Neural cell (in vitro differentiated cells): ENCODE results near the gene ITPK1. TPM values are rescaled to one million over a fixed set of nuclear protein-coding genes. Genes with fewer than 3 reads are reported as not detected.

ENCODE experiments used
- H2AFZ ChIP-seq: fragments of 200-600, 300-800 bp; sonication (generic), shearing (Covaris generic); 2 replicates; pipeline ENCODE4 v1.6.0; 2014; ENCODE audit warnings: low read depth, mild to moderate bottlenecking, antibody characterized with exemption, low read length, moderate library complexity
- H3F3A ChIP-seq: fragments of 200-600 bp; shearing (Covaris generic); 2 replicates; pipeline ENCODE4 v1.6.1; 2016; ENCODE audit warnings: mild to moderate bottlenecking, moderate library complexity, mixed read lengths, antibody characterized with exemption, low read length; ENCODE audit not compliant: insufficient read depth, poor library complexity, severe bottlenecking
- H3K27ac ChIP-seq: fragments of 200-600, 300-800 bp; sonication (generic), shearing (Covaris generic); 2 replicates; pipeline ENCODE4 v1.5.1; 2014; ENCODE audit warnings: mild to moderate bottlenecking, low read length, moderate library complexity
- H3K27me3 ChIP-seq: fragments of 300-800, 200-600 bp; sonication (generic), shearing (Covaris generic); 2 replicates; pipeline ENCODE4 v1.6.0; 2014; ENCODE audit warnings: mild to moderate bottlenecking, low read depth, low read length, moderate library complexity; ENCODE audit not compliant: insufficient read depth
- H3K36me3 ChIP-seq: fragments of 300-800, 200-600 bp; sonication (generic), shearing (Covaris generic); 2 replicates; pipeline ENCODE4 v1.5.1; 2014; ENCODE audit warnings: mild to moderate bottlenecking, antibody characterized with exemption, low read length, moderate library complexity; ENCODE audit not compliant: insufficient read depth
- H3K4me2 ChIP-seq: fragments of 300-800, 200-600 bp; sonication (generic), shearing (Covaris generic); 2 replicates; pipeline ENCODE4 v1.6.0; 2014; ENCODE audit warnings: mild to moderate bottlenecking, low read length
- H3K4me3 ChIP-seq: fragments of 300-800, 200-600 bp; sonication (generic), shearing (Covaris generic); 2 replicates; pipeline ENCODE4 v1.5.1; 2014; ENCODE audit warnings: mild to moderate bottlenecking, low read length, moderate library complexity
- H3K79me2 ChIP-seq: fragments of 200-600 bp; shearing (Covaris generic); replicated peaks from 2 replicates; pipeline ENCODE4 v1.6.0; 2014; ENCODE audit warnings: mild to moderate bottlenecking, low read length, moderate library complexity; ENCODE audit not compliant: insufficient read depth
- H3K9ac ChIP-seq: fragments of 300-800, 200-600 bp; sonication (generic), shearing (Covaris generic); 2 replicates; pipeline ENCODE4 v1.6.1; 2016; ENCODE audit warnings: mild to moderate bottlenecking, low read length, mixed read lengths
- H3K9me2 ChIP-seq: fragments of 200-600 bp; shearing (Covaris generic); 2 replicates; pipeline ENCODE4 v1.6.1; 2016; ENCODE audit warnings: mild to moderate bottlenecking, low read length, mixed read lengths; ENCODE audit not compliant: insufficient read depth
- H3K9me3 ChIP-seq: fragments of 200-600, 300-800 bp; sonication (generic), shearing (Covaris generic); 2 replicates; pipeline ENCODE4 v1.6.1; 2016; ENCODE audit warnings: mild to moderate bottlenecking, mixed run types, low read length, moderate library complexity, mixed read lengths
- H4K20me1 ChIP-seq: fragments of 200-600 bp; shearing (Covaris generic); 2 replicates; pipeline ENCODE4 v1.6.1; 2016; ENCODE audit warnings: mild to moderate bottlenecking, mixed run types; ENCODE audit not compliant: insufficient read depth
- CTCF ChIP-seq: fragments of 450-650 bp; IDR thresholded peaks from 2 replicates; pipeline ENCODE4 v1.5.1; 2014; ENCODE audit warnings: antibody characterized with exemption, mild to moderate bottlenecking, moderate library complexity; ENCODE audit not compliant: poor library complexity, severe bottlenecking
- EP300 ChIP-seq: fragments of 450-650 bp; conservative IDR thresholded peaks from 2 replicates; pipeline ENCODE4 v1.6.1; 2014; ENCODE audit warnings: antibody characterized with exemption, mild to moderate bottlenecking, moderate library complexity; ENCODE audit not compliant: poor library complexity, severe bottlenecking
- EZH2 ChIP-seq: fragments of 200-600, 300-800 bp; shearing (Covaris generic), sonication (generic); IDR thresholded peaks from 2 replicates; pipeline ENCODE4 v1.6.1; 2014; ENCODE audit warnings: antibody characterized with exemption, low read length, borderline replicate concordance, mild to moderate bottlenecking; ENCODE audit not compliant: insufficient read depth, poor library complexity, severe bottlenecking
- MXI1 ChIP-seq: fragments of 450-650 bp; conservative IDR thresholded peaks from 2 replicates; pipeline ENCODE4 v1.6.1; 2014; ENCODE audit warnings: antibody characterized with exemption, mild to moderate bottlenecking; ENCODE audit not compliant: poor library complexity, severe bottlenecking
- POLR2AphosphoS5 ChIP-seq: IDR thresholded peaks from 2 replicates; pipeline ENCODE4 v1.6.1; 2012
- RAD21 ChIP-seq: fragments of 450-650 bp; conservative IDR thresholded peaks from 2 replicates; pipeline ENCODE4 v1.6.1; 2014; ENCODE audit warnings: antibody characterized with exemption, mild to moderate bottlenecking, moderate library complexity
- SMC3 ChIP-seq: fragments of 450-650 bp; conservative IDR thresholded peaks from 2 replicates; pipeline ENCODE4 v1.6.1; 2014; ENCODE audit warnings: antibody characterized with exemption, mild to moderate bottlenecking, moderate library complexity; ENCODE audit not compliant: poor library complexity
- TAF1 ChIP-seq: IDR thresholded peaks from 2 replicates; pipeline ENCODE4 v1.6.1; 2012; ENCODE audit warnings: low read depth
- polyA plus RNA-seq: library from polyadenylated mRNA; depleted of rRNA; stranded (reverse); fragments of >200 nt; gene quantifications from 2 replicates; pipeline ENCODE4 v1.2.3, GENCODE V29; 2014
- TF ChIP-seq, protein P1 (sequence below): IDR thresholded peaks from 2 replicates; pipeline ENCODE4 v1.6.1; 2012; ENCODE audit warnings: borderline replicate concordance

Gene ITPK1
- polyA plus RNA-seq, 1 donor from 2014 or later: 65.0 TPM

DNA sequence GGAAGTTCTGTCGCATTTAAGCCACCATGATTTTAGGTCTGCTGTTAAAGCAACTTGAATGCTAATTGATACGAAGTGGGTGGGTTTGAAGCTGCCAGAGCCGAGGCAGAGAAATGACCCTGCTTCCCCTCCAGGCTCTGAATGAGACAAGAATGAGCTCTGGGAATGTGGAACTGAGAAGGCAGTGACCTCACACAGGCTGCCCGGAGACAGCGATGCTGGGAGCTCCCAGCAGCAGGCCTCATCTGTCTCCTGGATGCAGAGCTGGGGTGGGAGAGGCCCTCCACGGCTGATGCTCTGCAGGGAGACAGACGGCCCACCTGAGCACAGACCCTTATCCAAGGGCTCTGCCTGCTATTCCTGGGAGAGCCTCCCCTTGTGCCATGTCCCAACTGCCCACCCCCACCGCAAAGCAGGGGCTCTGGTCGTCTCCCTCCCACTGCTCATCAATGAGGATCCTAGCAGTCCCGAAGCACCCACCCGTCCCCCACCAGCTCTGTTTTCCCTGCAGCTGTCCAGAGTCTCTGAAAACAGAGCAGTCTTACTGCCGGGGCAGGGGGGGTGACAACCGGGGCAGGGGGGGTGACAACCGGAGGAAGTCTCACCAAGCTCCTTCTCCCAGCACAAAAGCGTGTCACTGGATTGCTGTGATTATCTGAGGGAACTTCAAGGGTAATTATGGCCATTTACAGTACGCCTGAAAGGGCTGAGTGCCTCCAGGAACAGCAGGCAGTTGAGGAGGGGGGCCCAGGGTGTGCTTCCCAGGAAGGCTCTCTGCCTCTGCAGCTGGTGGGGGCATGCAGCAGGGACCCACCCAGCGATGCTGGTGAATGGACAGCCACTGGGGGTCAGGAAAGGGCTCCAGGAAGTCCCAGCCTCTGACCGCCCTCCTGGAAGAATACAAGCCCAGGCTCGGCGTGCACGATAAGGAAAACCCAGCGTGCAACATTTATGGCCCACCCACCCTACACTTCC, 125.0 kb downstream of the ITPK1 start:
- H3K27ac ChIP-seq: peak overlapping the region; percentile 95
- H3K9ac ChIP-seq: peak overlapping the region; percentile 72
- peaks cover 6% of the 10 kb centered on the region for H3F3A ChIP-seq
- H3K9me3 ChIP-seq: no peaks in the 10 kb centered on the region
- TF ChIP-seq CTCF (peak; percentile 56), EP300 (peak; percentile 62), RAD21 (peak; percentile 56), POLR2AphosphoS5 (peak; percentile 93), MXI1 (peak; percentile 31), TAF1 (no peak), SMC3 (peak; percentile 50), EZH2 (no peak)
- TF ChIP-seq, protein P1, sequence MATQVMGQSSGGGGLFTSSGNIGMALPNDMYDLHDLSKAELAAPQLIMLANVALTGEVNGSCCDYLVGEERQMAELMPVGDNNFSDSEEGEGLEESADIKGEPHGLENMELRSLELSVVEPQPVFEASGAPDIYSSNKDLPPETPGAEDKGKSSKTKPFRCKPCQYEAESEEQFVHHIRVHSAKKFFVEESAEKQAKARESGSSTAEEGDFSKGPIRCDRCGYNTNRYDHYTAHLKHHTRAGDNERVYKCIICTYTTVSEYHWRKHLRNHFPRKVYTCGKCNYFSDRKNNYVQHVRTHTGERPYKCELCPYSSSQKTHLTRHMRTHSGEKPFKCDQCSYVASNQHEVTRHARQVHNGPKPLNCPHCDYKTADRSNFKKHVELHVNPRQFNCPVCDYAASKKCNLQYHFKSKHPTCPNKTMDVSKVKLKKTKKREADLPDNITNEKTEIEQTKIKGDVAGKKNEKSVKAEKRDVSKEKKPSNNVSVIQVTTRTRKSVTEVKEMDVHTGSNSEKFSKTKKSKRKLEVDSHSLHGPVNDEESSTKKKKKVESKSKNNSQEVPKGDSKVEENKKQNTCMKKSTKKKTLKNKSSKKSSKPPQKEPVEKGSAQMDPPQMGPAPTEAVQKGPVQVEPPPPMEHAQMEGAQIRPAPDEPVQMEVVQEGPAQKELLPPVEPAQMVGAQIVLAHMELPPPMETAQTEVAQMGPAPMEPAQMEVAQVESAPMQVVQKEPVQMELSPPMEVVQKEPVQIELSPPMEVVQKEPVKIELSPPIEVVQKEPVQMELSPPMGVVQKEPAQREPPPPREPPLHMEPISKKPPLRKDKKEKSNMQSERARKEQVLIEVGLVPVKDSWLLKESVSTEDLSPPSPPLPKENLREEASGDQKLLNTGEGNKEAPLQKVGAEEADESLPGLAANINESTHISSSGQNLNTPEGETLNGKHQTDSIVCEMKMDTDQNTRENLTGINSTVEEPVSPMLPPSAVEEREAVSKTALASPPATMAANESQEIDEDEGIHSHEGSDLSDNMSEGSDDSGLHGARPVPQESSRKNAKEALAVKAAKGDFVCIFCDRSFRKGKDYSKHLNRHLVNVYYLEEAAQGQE: peak; percentile 84
- no peaks in the 10 kb centered on the region for H3K9me2 ChIP-seq
- no peaks in the 10 kb centered on the region for H3K27me3 ChIP-seq
- no peak overlapping the region for H2AFZ ChIP-seq
- peak overlapping the region; percentile 56 for H3K4me3 ChIP-seq
- H3K4me2 ChIP-seq: peak overlapping the region; percentile 50
- no peaks in the 10 kb centered on the region for H3K36me3 ChIP-seq
- no peaks in the 10 kb centered on the region for H4K20me1 ChIP-seq
- no peaks in the 10 kb centered on the region for H3K79me2 ChIP-seq

GRCh38 chr14:92988786-92989755, 126.7 kb downstream of the ITPK1 start:
- Histone ChIP-seq H4K20me1 (no peaks in the 10 kb centered on the region), H3K27me3 (no peaks in the 10 kb centered on the region), H3K27ac (peak overlapping the region; percentile 95), H3K79me2 (no peaks in the 10 kb centered on the region), H3K4me3 (peak overlapping the region; percentile 56), H3K36me3 (no peaks in the 10 kb centered on the region), H3K9me3 (no peaks in the 10 kb centered on the region), H3F3A (peaks cover 6% of the 10 kb centered on the region), H3K4me2 (no peak overlapping the region), H2AFZ (no peak overlapping the region), H3K9ac (peak overlapping the region; percentile 72), H3K9me2 (no peaks in the 10 kb centered on the region)
- no peak for TF ChIP-seq POLR2AphosphoS5
- TF ChIP-seq, protein P1: no peak
- TF ChIP-seq RAD21: no peak
- no peak for TF ChIP-seq EZH2
